ENCODE data around the gene FRMPD2.
A peak's percentile ranks its signal among the peaks of the same experiment; 100 is the strongest.
"Not testable (repeated sequence)": the region's sequence is repeated elsewhere in the genome, so short reads cannot be mapped to it uniquely, and the experiment has no call there.

The FRMPD2 gene

DNA sequence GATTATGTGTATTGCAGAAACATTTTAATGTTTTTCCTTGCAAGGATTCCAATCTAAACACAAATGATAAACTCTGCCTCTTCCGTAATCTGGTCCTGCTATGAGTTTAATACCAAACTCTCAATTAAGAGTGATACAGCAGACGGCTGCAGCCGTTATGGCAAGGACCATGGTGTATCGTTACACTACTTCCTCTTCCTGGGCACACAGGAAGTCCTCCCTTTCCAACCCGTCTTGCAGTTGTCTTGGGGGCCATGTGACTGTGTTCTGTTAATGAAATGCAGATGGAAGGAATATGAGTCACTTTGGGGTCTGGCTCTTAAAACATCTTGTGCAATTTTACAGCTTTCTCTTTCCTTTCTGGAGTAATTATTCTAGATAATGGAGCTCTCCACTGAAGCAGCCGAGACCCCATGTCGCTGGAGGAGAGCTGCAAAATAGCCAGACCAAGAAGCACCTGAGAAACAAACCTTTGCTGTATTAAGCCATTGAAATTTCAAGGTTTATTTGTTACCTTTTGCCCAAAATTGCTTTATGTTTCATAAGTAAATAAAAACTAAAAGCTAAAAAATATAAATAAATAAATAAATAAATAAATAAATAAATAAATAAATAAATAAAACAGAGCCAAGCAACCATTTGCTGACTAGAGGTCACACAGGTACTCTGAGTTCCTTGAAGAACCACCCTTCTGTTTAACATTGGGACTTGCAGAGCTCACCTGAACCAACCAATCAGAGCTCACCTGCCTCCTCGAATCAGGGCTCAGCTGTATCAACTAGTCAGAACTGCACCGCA lies 74.7 kb downstream of the FRMPD2 start:
- no peak for DNase-seq (ENCODE audit: low read depth)

DNA sequence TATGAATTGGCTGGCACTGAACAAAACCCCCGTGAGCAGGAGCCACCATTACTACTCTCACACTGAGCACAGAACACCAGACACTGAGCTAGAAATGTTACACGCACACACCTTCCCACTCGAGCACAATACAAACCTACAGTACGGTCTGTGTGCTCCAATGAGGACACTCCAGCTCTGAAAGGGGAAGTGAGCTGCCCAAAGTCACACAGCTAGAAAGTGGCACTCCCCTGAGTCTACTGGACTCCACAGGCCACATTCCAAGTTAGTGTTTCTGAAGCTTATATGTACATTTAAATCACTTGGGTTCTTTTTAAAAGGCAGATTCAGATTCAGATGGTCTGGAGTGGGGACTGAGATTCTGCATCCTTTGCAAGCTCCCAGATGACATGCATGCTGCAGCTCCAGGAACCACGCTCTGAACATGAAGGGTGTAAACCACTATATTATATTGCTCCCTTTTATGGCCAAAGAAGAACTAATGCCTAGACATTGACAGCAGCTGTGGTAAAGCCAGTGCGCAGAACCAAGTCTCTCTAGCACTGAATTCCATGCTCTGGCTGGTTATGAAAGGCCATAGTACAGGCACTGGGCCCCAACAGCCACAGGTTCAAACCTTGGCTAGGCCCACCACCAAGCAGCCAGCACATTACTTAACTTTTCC lies 77.1 kb downstream of the FRMPD2 start:
- DNase-seq (ENCODE audit: low read depth) = no peak

DNA sequence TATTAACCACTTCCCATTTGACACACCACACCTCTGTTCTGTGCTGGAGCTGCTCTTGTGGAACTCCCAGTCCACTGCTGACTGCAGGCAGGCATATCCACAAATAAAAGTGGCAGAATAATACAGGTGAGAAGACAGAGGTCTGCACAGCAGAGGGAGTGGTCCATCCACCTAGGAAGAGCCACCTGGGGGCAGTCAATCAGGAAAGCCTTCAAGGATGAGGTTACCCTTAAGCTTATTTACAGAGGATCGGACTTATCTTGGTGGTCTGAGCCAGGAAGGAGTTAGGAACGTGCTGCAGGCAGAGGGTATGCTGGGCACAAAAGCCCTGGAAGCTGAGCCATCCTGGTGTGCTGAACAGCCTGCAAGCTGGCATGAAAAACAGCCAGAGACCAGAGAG lies 78.7 kb downstream of the FRMPD2 start:
- no peak for DNase-seq (ENCODE audit: low read depth)

DNA sequence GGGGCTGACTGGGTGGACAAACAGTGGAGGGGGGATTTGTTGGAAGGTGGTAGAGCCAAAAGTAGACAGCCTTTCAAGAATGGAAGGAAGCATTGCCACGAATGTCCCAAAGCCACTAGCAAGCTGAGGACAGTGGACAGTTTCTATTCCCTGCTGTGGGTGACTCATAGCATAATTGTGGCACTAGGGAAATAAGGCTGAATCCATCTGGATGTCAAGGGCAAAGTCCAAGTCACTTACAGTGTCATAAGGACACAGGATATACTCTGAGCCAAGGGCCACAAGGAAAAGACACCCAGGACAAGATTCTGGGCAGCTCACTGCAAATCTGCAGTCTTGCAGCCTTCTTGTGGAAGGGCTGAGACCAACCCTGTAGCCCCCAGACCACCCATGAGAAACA lies 79.7 kb downstream of the FRMPD2 start:
- no peak for DNase-seq (ENCODE audit: low read depth)

DNA sequence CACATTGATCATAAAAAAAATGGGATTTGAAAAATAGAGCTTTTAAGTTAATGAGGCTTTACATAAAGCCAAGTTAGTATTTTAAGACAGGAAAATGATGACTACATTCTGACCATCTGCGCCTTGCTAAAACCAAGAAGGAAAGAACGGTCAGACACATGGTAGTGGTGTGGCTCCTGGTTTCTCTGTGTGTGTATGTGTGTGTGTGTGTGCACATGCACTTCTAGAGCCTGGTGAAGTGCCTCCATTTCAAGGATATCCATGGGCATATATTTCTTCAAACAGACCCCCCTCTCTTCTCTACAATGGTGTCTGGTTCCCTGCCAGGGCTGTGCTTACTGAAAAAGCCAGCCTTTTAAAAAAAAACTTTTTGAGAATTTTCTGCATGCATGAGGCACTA lies 80.9 kb downstream of the FRMPD2 start:
- no peak for DNase-seq (ENCODE audit: low read depth)

DNA sequence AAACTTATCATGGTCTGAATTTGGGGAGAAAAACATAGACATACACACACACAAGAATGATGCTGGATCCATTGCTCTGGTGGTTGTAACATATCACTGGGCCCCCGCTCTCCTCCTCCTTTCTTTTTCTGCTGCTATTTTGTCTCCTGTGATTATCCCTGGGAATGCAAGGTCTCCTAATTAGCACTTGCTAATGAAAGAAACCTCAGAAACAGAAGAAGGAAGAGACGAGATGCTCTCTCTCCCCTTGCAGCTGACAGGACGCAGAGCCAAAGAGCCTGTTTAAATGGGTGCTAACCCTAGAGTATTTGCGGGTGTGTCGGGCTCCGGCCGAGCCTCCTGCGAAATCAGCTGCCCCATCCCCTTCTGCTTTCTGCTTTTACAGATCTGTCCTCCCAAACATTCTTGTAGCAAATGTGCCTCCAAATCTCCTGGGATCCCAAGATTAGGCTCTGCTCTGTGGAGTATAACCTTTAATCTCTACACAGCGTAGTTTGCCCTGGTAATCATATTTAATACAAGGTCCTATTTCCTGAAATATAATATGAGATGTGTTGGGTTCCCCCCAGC lies 81.5 kb downstream of the FRMPD2 start:
- no peak for DNase-seq (ENCODE audit: low read depth)

DNA sequence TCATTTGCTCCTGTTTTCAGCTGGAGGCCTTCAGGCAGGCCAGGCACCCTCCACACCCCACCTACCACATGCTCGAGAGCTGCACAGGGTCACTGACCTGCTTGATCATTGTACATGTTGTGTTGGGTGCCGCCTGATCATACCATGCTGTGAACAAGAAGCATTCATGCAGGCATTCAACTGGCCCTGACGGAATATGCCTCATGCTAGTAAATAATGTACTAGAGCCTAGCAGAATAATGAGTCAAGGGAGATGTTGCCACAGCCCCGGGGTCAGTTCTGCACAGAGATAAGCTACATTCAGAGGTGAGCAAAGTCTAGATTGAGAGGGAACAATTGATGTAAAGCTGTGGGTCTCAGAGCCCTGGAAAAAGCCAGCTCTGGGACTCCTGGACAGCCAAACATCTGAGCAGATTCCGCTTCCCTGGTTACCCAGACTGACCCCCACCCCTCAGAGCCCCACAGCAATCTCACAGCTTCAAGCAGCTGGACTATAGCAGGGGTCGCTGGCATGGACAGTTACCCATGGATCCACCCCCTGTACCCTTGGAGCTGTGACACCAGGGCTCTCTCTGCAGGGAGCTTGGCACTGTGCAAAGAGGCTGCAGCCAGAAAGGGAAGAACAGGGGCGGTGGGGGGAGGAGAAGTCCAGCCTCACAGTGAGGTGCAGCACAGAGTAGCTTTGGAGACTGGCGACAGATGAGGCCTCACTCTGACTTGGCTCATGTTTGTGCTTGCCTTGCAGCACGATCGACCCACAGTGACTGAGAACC lies 86.6 kb downstream of the FRMPD2 start:
- no peak for DNase-seq (ENCODE audit: low read depth)

DNA sequence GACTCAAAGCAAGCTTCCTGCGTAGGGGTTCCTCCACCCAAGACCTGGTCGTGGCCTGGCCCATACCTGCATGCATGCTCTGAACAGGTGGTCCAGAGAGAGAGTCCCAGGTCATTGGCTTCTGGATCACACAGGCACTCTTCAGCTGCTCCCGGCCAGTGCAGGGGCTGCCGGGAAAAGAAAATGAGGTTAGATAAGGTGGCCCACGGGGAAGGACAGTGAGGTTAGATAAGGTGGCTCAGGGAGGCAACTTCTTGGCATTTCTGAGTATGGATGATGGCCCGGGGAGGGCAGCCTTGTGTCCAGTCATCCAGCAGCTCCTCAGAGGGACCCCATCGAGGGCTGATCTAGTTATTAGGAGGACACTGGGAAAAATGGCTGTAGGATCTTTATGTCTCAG lies 87.4 kb downstream of the FRMPD2 start:
- no peak for DNase-seq (ENCODE audit: low read depth)

DNA sequence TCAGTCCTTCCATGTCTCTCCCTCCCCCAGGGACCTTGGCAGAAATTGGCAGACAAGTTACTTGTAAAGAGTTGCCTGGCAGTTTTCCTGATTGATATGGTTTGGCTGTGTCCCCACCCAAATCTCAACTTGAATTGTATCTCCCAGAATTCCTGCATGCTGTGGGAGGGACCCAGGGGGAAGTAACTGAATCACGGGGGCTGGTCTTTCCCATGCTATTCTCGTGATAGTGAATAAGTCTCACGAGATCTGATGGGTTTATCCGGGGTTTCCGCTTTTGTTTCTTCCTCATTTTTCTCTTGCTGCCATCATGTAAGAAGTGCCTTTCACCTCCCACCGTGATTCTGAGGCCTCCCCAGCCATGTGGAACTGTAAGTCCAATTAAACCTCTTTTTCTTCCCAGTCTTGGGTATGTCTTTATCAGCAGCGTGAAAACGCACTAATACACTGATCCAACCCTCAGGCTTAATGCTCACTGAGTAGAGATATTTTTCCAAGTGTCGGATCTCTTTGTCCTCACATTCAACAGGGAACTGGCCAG lies 88.2 kb downstream of the FRMPD2 start:
- DNase-seq (ENCODE audit: low read depth) = not testable (repeated sequence)

DNA sequence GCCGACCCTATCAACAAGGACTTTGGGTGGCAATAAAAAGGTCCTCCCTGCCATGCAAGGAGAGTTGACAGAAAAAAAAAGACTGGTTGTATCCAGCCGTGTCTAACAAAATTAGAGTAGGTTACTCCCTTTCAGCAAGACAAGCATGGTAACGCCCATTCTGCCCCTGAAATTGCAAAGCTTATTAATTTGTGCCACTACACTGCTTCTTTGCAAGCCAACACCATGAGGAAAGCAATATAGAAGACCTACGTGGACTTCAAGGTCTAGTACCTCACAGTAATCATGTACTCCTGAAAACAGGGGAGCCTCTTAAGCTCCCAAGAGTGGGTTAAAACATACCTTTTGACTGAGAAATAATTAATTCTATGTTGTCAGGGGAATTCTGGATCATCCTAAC lies 90.3 kb downstream of the FRMPD2 start:
- DNase-seq (ENCODE audit: low read depth) = no peak

DNA sequence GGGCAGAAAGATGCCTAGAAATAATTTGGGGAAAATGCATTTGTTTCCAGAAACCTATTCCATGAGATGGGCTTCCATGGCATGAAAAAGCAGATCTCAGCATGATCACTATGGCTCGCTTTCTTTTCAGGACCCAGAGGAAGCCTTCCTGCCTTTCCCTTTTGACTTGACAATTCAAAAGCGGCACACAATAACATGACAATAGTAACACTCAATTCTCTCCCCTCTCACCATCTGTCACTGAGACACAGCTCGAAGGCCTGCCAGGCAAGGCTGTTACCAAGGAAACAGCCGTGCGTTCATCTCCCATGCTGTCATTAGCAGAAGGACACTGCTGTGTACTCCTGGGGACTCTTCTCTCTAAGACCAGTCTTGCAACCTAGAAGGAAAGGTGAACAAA lies 101.8 kb downstream of the FRMPD2 start:
- DNase-seq (ENCODE audit: low read depth) = not testable (repeated sequence)

DNA sequence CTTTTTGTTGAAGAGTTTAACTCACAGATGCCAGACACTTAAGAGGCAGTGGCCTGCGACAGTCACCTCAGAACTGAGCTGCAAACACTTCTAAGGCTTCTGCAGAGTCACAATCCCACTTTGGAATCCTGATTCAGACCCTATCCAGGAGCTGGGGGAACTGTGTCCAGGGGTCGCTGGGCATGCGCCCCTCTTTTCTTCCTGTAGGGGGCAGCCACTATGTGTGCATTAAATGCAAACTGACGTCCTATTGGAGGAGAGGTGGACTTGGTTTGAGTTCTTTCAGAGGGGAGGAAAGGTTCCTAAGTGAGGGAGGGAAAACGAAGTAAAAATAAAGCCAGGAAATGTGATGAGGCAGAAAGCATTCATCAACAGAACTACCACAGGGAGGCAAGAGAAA lies 113.8 kb downstream of the FRMPD2 start:
- not testable (repeated sequence) for DNase-seq (ENCODE audit: low read depth)

DNA sequence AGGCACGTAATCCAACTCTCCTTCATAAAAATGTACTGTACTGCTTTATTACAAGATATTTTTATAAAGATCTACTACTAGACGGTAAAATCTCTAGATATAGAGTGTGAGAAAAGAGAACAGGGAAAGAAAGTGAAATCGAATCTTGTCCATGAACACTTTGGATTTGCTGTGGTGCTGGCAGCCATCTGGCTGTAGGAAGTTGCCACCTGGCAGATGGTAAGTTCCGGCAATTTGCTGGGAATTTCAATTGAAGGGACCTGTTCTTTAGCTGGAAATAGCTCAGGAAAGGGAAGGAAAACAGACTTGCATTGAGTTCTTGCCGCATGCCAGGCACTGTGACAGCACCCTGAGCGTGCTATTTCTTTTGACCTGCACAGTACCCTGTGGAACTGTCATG lies 114.3 kb downstream of the FRMPD2 start:
- not testable (repeated sequence) for DNase-seq (ENCODE audit: low read depth)

DNA sequence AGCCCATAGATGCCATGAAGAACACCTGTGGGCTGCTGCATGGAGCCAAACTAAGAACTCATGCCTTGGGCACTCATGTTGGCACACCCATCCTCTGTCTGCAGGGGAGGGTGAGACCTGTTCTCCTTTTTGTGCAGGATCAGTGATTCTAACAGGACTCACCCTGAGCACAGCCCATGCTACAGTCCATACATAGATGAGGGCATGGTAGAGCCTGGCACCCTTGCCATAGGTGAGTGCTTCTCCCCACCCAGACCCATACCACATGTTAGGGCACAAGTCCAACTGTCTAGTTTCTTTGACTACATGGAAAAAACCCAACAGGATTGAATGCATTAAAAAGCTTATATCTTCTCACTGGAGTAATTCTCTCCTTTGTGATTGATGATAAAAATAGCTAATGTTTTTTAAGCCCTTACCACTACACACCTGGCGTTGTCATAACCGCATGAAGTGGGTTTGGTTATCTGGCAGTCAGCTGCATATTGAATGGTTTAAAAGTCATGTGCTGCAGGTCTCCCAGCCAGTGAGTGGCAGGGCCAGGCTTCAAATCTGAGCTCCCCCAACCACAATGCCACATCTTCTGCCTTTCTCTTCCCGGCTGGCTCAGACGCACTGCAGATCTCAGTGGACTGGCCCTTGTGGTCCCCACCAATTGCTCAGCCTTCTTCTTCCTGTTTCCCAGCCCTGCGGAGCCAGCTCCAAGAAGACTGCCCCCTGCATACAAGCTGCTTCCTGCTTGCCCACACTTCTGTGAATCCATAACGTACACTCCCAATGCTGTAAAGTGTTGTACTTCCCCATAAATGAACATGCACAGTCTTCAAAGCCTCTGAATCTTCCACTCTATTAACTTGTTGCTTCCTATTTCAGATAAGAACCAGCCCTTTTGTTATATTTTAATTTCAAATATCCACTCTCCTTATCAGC lies 120.0 kb downstream of the FRMPD2 start:
- peak; percentile 37 for DNase-seq (ENCODE audit: low read depth)

DNA sequence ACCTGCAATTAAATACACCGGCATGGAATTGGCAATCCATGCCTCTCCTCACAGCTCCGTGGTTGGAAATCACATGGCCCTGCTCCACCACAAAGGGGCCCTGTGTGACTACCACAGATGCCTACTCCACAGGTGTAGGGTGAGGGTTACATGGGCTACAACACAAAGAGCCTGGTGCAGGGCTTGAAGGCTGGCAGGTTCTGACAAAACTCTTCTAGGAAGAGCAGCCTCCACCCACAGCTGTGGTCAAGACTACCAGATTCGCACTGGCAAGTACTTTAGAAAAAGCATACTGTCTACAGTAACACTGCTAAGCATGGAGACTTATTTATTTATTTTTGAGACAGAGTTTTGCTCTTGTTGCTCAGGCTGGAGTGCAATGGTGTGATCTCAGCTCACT lies 126.9 kb downstream of the FRMPD2 start:
- DNase-seq (ENCODE audit: low read depth) = not testable (repeated sequence)

DNA sequence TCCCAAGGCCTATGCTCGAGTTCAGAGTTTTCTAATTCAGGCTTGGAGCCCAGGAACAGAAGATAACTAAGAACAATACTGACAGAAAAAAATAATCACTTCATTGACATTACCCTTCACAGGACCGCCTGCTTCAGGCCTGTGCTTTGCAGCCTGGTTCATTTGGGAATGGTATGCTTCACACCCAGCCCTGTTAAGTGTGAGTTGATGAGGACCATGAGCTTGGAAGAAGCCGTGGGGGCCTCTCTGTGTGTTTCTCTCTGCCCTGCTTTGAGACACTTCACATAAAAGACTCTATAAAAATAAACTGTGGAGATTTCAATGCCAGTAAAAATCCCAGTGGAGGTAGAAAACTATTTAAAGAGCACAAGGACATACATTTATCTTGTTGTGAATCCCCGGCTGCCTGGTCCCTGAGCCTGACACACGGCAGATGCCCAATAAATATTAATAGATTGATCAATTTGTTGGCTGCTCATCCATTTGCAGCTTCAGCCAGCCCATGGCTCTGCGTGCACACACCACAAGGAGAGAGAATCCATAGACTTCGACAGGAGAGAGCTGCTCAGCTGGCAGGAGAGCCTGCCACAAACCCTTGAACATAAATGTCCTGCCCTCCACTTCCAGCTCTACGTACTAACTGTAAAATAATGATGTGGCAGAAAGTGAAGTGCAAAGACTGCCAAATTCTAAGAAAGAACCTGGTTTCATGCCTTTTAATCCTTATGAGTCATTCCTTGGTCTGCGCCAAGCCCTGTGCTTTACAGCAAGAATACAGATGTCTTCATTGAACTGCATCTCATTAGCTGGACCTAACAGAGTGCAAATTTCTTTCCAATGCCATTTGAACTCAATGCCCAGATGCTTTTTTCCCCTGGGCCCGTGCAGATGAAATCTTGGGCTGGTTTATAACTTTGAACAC lies 130.5 kb downstream of the FRMPD2 start:
- DNase-seq (ENCODE audit: low read depth) = not testable (repeated sequence)

DNA sequence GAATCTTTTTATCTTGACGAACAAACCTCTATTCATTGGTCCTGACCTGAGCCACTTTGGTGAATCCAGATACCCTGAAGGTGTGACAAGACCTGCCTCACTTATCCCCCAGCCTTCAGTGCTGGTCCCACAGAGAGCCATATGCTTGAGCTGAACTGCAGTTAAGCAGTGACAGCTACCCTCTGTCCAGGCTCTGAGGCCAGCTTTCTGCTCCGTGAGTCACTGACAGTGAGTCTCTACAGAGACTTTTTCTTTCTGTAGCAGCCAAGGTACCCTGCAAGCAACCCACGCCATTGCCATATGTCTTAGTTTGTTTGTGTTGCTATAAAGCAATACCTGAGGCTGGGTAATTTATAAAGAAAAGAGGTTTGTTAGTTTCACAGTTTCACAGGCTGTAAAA lies 133.5 kb downstream of the FRMPD2 start:
- DNase-seq (ENCODE audit: low read depth) = not testable (repeated sequence)

DNA sequence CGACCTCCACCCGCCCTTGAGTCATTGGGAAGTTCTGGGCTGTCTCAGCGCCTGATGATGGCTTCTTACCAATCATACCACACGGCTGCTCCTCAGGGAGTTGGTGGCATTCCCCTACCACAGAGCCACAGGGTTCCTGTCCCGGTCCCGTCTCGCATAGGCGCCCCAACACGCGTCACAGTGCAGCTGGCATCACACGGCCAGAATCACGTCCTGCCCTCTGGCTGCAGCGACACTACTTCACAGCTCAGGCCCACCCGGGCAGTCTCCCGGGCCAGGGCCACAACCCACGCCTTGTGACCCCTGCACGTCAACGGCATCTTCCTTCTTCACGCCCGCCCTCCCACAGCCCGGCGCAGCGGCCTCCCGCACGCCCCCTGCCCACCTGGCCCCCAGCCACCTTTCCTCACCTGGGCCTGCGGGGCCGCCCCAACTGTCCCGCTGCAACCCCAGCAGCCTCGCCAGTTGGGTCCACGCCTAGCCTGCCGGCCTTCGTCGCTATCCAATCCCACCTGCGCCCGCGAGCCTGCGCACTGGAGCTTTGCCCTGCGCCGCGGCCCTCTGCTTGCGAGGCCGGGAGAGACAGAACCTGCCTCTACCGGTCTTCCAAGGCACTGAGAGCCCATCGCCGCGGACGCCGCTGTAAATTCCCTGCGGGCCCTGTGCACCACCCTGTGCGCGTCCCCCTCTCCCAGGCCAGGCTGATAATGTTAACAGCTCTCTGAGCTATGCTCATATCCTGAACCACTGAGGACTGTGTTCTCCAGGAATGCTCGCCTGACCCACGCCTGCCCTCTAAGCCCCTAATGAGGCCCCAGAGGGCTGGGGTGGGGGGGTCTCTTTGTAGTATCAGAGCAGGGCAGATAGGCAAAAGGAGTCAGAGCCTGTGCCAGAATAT lies 134.3 kb downstream of the FRMPD2 start:
- DNase-seq (ENCODE audit: low read depth) = not testable (repeated sequence)

DNA sequence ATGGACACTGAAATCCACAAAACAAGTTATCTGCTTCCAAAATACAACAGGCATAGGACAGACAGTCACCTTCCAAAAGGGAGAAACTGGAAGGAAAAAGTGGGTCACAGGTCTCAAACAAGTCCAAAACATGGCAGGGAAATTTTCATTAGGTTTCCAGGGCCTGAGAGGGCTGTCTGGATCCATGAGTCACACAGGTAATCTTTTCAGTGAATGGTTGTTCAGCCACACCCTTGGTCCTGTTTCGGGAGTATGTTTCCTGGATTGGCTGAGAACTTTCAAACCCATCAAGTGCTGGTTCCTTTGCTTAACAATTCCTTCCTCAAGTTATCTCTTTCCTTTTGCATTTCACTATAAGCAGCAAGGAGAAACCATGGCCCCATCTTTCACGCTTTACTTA lies 145.5 kb downstream of the FRMPD2 start:
- not testable (repeated sequence) for DNase-seq (ENCODE audit: low read depth)

Measured in CMK (cell line).